HG03139 (cell line): ENCODE results near the gene CEACAM4.

Experiments used
- ATAC-seq: cut with Tn5 transposase; IDR thresholded peaks from one replicate; pipeline ENCODE4 v1.9.1; 2021; ENCODE audit not compliant: unreplicated experiment

The CEACAM4 gene

DNA sequence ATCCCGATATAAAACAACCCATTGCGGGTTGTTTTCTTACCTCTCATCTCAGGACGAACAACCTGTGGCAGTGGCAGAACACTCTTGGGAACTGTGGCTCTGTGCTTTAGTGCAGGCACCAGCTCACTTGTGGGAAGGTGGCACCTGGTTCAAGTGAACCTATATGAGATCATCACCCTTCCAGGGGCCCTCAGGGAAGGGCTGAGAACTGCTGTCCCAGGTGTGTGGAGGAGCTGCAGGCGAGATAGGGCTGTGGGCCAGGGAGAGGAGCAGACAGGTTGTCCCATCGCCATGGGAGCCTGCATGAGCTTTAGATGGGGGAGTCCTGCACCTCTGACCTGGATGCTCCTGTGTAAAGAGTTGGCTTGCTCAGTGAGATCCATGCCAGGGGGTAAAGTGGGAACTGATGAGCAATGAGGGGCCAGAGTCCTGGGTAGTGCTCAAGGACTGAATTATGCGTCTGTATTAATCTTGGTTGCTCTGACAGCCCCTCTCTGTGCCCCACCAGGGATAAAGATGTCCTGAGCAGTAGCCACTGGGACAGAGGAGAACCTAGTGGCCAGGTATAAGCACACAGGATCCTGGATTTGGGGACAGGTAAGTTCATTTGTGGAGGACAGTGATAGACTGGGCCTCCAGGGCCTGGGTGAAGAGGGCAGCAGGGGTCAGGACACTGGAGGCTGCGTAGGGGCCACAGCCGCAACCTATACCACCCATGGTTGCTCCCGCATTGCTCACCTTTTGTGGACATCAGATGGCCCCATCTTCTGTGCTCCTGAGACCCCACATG lies 8.7 kb downstream of the CEACAM4 start:
- no peak for ATAC-seq

DNA sequence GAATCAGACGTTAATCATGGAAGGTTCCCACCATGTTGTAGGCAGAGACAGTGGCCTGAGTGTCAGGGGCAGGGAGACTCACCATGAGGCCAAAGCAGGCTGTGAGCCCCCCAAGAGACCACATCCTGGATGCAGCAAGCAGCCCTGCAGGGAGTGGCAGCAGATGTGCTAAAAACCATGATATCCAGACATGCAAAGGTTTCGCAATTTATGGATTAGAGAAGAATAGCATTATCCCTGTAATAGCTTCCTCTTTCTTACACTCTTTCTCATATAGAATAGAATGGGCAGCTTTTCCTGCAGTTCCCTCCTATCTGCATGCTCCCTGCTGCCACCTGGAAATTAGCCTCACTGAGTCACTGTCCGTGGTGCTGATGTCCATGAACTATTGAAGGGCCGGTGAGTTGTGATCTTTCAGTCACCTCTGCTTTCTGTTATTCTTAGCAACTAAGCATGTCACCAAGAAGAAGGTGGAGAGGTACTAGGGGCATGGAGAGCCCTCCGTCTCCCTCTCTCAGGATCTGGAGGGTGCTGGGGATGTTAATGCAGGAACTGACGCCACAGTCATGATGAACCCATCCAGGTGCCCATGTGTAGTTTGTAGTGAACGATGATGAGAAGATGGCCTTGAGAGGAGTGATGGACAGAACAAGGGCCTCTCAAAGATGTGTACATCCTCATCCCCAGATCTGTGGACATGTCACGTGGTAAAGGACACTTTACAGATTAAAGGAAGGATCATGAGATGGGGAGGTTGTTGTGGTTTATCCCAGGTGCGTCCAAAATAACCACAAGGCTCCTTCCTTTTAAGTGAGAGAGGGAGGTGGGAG lies 9.9 kb downstream of the CEACAM4 start:
- ATAC-seq, result no peak

DNA sequence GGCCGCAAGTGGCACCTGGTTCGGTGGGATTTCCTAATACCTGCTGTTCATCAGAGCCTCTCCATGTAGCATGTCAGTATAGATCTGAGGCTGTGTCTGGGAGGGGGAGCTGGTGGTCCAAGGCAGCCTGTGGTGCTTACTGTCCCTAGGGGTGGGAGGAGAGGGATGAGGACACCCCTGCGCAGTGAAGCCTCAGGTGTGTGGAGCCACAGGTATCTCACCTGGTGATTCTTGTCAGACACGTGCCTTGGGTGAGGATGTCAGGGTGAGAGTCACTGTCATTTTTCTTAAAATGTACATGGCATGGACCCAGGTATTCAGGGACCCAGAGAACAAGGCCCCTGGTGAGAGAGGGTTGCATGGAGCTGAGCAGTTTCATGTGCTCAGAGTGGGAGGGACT lies 11.7 kb downstream of the CEACAM4 start:
- no peak for ATAC-seq

DNA sequence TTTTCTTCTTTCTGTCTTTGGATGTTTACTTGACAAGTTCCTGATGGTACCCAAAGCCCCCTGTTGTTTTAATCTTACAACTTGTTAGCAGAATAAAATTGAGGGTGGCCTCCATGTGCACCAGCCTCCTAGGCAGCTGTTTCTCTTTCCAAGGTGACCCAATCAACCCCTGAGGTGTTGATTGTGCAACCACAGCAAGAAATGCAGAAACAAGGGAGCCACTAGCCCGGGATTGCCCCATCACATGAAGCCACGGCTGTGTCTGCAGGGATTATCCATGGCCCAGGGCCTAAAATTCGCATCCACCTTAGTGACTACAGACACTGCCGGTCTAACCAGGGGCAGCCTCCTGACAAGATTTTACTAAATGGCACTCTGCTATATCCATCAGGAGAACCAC lies 14.4 kb downstream of the CEACAM4 start:
- no peak for ATAC-seq

DNA sequence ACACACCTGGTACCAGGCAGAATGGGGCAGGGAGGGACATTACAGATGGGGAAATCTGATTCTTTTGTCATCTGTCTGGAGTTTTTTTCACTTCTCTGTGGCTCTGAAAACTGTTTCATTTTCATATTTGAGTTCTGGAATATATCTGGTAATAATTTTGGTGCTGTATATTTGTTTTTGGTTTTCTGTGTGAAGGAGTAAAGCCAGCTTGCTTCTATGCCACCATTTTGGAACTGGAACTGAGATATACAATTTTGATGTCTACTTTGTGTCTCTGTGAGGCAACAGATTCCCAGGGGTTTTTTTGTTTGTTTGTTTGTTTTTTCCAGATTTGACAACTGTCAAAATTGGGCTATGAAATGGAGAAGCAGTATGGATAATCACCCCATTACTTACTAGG lies 16.1 kb downstream of the CEACAM4 start:
- no peak for ATAC-seq

DNA sequence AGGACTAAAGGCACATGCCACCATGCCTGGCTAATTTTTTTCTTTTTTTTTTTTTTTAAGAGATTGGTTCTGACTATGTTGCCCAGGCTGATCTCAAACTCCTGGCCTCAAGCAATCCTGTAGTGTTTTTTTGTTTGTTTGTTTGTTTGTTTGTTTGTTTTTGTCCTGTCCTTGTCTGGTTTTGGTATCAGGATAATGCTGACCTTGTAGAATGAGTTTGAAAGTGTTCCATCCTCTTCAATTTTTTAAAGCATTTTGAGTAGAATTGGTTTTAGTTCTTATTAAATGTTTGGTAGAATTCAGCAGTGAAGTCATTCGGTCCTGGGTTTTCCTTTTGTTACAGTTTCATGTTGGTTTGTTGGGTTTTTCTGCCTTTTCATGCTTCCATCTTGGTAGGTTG lies 19.2 kb downstream of the CEACAM4 start:
- ATAC-seq, result no peak

DNA sequence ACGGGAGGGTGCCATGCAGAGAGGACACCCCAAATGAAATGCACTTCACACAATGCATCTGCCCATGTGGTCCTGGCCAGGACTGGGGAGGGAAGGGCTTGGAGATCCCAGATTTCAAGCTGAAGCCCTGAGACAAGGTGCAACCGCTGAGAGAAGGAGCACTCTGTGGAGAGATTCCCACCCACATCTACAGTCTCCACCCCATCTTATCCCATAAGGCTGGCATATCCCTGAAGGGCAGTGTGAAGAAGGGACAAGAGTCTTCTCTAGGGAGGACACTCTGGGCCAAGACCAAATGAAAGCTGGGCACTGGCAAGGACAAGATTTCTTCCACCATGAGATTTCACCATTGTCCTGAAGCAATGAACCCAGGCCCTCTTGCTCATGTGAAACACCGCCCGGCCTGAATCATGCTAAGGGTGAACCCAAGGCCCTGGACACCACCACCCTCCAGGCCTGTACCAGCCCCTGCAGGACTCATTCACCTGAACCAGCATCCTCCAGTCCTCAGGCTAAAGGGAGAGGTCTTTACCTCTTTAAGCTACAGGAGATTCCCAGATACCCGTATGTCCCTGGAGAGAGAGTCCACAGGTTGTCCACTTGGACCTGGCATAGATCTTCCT lies 20.5 kb downstream of the CEACAM4 start:
- no peak for ATAC-seq

DNA sequence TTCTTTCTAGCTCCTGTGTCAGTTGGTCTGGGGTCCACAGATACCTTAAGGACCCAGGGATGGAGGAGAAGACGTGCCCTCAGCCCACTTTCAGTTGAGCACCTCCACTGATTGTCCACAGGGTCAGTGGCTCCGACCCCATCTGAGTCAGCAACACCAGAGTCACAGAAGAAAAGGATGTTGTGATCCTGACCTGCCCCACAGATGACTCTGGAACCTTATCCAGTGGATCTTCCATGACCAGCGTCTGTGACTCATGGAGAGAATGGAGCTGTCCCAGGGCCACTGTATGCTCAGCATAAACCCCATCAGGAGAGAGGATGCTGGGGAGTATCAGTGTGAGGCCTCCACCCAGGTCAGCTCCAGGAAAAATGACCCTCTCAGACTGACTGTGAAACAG lies 22.0 kb downstream of the CEACAM4 start:
- no peak for ATAC-seq

DNA sequence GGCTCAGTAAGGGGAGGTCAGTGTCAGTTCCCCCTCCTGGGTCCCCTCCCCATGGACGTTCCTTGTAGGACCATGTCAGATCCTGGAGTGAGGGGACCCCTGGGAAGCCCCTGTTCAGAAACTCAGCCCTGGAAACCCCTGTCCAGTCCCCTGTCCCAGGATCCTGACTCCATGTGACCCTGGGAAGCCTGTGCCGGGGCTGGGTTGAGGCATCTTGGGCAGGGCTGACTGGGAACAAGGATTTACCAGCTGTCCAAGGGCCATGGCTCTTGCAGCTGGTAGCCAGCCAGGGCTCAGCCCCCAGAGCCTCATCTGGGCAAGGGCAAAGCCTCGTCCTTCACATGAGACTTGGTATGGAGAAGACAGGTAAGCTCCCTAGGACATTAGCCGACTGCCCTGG lies 25.1 kb downstream of the CEACAM4 start:
- ATAC-seq, result no peak

DNA sequence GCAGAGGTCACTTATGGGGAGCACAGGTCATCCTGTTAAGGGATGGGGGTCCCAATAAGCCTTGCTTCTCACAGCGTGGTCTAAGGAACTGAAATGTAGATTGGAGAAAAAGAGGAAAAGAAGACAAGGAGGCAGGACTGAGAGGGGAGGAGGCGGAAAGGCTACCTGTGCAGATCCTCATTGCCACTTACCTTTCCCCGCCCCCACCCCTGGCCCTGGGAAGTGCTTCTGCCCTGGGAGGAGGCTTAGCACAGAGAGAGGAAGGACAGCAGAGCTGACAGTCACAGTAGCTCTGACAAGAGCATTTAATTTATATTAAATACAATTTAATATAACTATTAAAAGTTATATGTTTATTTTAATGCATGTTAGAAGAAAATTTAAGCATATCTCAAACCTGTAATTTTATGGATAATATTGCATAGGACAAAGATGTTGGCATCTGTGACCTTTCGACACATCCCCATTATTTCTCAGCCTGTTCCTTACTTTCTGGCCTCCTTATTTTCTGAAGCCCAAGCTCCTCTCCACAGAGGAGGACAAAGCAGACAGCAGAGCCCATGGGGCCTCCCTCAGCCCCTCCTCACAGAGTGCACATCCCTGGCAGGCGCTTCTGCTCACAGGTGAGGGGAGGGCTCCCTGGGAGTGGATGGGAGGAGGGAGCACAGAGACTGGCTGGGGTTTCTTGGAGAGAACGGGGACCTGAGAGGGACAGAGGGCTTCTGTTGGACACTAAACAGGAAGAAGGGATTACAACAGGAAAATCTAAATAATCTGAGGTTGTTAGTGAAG lies 27.5 kb downstream of the CEACAM4 start:
- ATAC-seq, result no peak

DNA sequence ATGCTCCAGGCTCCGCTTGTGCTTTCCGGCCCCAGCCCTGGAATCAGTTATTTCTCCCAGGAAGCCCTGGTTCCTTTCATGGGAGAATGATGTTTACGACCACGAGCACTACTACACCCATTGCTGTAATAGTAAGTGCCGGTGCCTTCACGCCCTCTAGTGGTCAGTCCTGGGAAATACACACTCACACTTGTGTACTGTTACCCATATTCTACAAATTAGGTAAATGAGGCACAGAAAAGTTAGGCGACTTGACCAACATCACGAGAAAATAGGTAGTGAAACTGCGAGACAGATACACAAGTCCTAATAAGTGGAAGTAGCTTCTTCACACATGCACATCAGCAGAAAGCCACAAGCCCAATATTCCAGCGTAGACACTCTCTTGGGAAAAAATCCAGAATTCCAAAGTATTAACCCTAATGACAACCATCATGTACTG lies 29.3 kb downstream of the CEACAM4 start:
- no peak for ATAC-seq

DNA sequence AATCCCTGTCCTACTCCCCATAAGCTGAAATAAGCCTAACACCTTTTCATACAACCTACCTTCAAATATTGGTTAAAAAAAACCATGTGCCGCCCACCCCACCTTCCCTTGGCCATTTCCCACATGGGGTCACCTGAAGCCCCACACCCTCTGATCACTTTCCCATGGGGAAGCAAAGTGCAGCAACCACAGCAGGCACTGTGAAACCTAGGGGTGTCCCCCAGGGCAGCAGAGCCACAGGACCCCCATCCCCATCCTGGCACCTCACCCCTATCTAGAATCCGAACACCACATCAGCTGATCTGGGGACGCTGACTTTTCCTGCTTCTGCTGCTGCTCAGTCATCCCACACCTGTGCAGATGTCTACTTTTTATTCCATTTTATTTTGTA lies 31.0 kb downstream of the CEACAM4 start:
- ATAC-seq, result no peak

DNA sequence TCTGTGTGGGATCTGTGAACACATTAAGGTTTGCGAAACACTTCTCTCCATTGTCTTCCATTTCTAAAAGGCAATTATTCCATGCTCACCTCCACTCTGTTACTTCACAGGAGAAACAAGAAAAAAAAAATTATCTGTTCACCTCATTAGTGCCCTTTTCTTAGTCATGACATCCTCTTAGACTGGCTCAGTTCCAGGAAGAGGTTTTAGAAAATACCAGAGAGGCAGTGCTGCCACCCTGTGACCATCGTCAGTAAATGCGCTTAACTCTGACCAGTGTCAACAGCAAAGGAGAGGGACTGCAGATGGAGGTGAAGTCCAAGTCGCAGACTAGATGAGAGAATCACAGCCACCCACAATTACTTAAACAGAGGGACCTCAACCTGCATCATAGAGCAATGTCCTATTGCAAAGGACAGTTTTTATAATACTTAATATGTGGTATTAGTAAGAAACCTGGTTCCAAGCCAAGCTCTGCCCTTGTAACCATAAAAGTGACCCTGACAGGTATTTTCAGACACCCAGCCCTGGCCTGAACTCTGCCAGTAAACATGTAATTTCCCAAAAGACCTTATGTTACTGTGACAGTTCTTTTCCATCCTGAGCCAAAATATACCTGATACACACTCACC lies 31.5 kb downstream of the CEACAM4 start:
- no peak for ATAC-seq

DNA sequence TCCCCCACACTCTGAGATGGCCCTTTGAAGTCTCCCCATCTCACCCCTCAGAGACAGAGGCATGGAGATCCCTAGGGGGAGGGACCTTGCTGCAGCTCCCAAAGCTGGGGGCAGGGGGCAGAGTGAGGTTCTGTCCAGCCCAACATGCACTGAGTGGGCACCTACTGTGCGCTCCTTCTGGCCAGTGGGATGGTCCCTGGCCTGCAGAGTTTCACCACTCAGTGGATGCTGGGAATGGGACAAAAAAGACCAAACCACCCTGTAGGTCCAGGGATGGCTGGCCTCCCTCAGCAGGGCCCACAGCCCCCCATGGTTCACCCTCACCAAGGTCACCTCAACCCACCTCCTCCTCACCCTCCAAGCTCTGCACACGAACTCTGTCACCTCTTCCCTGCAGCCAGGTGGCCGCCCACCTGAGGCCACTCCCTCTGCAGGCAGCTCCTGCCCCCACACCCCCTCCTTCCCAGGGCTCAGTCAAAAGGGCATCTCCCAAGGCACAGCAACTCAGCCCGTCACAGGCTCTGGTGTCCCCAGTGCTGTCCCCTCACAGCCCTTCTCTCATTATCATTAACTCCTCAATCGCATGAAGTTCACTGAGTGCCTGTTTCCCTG lies 34.8 kb downstream of the CEACAM4 start:
- no peak for ATAC-seq

DNA sequence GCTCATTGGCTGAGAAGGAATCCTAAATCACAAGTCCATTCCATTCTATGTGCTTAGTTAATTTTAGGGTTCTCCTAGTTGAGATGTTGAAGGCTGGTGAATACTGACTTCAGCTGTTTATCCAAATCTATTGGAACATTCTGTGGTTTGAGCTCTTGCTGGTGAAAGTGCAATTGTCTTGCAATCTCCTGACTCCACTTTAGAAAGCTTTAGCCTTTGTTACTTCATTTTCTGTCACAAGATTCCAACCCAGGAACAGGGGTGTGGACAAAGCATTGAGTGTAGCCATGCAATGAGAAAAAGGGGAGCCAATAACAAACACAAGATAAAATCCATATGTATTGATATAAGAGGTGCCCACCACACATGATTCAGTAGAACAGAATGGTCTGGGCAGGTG lies 35.9 kb downstream of the CEACAM4 start:
- ATAC-seq, result no peak

DNA sequence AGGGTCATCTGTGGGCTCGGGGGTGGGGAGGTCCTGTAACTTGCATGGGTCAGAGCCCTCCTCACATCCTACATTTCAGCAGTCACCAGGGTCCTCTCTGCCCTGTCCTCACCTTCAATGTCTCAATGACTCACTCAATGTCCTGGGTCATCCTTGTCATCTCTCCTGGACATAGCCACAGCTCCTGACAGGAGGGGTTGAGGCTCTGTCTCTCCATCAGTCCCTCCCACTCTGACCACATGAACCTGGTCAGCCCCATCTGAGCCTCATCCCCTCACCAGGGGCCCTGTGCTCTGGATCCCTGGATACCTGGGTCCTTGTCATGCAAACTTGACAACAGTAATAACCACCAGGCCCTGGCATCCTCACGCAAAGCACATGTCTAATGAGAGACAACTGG lies 37.5 kb downstream of the CEACAM4 start:
- no peak for ATAC-seq

DNA sequence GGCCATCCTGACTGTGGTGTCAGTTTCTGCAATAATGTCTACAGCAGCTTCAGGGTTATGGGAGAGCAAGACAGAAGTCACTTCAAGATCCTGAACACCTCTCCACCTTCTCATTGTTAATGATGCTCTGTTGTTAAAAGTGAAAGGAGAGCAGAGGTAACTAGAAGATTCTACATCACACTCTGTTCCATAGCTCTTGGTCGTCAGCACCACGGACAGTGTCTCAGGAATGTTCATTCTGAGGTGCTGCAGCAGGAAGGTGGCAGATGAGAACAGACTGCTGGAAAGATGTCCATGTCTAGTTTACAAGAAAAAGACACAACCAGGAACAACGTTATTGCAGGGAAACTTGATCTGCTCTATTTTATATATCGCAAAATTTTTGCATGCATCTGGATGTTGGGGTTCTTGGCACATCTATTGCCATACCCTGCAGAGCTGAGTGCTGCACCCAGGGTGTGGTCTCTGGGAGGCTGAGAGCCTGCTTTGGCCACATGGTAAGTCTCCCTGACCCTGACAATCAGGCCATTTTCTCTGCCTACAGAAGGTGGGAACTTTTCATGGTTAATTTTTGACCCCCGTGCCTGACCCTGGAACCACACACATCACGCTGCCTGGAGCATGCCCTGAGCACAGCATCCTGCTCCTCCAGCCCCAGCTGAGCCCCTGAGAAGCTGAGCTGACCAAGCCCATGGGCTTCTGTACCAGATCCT lies 38.2 kb downstream of the CEACAM4 start:
- no peak for ATAC-seq

DNA sequence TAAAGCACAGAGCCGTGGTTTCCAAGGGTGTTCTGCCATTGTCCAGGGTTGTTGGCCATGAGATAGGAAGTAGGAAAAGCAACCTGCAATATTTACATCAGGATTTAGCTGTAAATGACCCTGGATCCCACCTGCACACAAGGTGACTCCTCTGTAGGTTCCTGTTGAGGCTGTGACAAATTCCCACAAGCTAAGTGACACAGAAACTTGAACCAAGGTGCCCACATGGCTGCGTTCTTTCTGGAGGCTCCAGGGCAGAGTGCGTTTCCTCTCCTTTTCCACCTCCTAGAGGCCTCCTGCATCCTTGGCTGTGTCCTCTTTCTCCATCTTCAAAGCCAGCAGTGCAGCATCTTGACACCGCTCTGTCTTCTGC lies 39.0 kb downstream of the CEACAM4 start:
- no peak for ATAC-seq

DNA sequence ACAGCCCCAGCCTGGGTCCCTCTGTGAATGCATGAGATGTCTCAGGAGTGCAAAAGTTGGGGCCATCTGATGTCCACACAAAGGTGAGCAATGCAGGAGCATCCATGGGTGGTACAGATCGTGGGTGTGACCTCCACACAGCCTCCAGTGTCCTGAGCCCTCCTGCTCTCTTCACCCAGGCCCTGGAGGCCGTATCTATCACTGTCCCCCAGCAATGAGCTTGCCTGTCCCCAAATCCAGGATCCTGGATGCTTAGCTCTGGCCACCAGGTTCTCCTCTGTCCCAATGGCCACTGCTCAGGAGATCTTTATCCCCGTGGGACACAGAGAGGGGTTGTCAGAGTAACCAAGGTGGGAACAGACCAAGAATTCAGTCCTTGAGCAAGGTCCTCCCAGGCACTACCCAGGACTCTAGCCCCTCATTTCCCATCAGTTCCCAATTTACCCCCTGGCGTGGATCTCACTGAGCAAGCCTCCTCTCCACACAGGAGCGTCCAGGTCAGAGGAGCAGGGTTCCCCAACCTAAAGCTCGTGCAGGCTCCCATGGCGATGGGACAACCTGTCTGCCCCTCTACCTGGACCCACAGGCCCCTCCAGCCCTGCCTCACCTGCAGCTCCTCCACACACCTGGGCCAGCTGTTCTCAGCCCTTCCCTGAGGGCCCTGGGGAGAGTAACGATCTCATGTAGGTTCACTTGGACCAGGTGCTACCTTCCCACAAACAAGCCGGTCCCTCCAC lies 39.6 kb downstream of the CEACAM4 start:
- no peak for ATAC-seq
